Bronchial epithelial cell (primary cell): Measurements from ENCODE around the gene THBS4. TPM values are rescaled to one million over a fixed set of nuclear protein-coding genes. Genes with fewer than 3 reads are reported as not detected.
"Not testable (repeated sequence)": the region's sequence is repeated elsewhere in the genome, so short reads cannot be mapped to it uniquely, and the experiment has no call there.

Experiments
- DNase-seq: peaks from one replicate; pipeline ENCODE4 v3.0.0-alpha.2; 2010; ENCODE audit warnings: low read depth
- FAIRE-seq: peaks from 2 replicates; lab custom pipeline; 2011; peaks lifted over from hg19 to GRCh38; lab: Jason Lieb, UNC
- H3K27me3 ChIP-seq: 2 replicates; pipeline ENCODE4 v1.5.1; 2011; ENCODE audit warnings: low read length; ENCODE audit not compliant: control insufficient read depth, insufficient read depth
- H3K36me3 ChIP-seq: 2 replicates; pipeline ENCODE4 v1.5.1; 2011; ENCODE audit warnings: low read length; ENCODE audit not compliant: control insufficient read depth, insufficient read depth
- H3K4me3 ChIP-seq: 2 replicates; pipeline ENCODE4 v1.5.1; 2011; ENCODE audit warnings: mild to moderate bottlenecking, low read depth, low read length, control low read depth
- CTCF ChIP-seq: IDR thresholded peaks from 2 replicates; pipeline ENCODE4 v1.5.1; 2011; ENCODE audit warnings: mild to moderate bottlenecking, moderate library complexity, low read length, control low read depth, inconsistent platforms; ENCODE audit not compliant: insufficient read depth, severe bottlenecking
- total RNA-seq: library from RNA; depleted of rRNA; stranded (reverse); fragments of >200 nt; gene quantifications from 2 replicates; pipeline ENCODE4 v1.2.1, GENCODE V29; 2014

Gene THBS4
- total RNA-seq, 1 donor from 2014 or later: 0.26 TPM

GRCh38 chr5:80105698-80106439 lies 70.7 kb downstream of the THBS4 start:
- TF ChIP-seq CTCF: no peak
- peaks cover 2% of the 10 kb centered on the region for H3K27me3 ChIP-seq
- DNase-seq (no peak), FAIRE-seq (no peak)
- no peak overlapping the region for H3K4me3 ChIP-seq
- no peaks in the 10 kb centered on the region for H3K36me3 ChIP-seq

GRCh38 chr5:80106916-80107315 lies 71.8 kb downstream of the THBS4 start:
- FAIRE-seq (no peak), DNase-seq (no peak)
- H3K36me3 ChIP-seq: no peaks in the 10 kb centered on the region
- no peak overlapping the region for H3K4me3 ChIP-seq
- H3K27me3 ChIP-seq: peaks cover 2% of the 10 kb centered on the region
- TF ChIP-seq CTCF: no peak

GRCh38 chr5:80109646-80110478 lies 74.7 kb downstream of the THBS4 start:
- Histone ChIP-seq H3K27me3 (peaks cover 2% of the 10 kb centered on the region), H3K4me3 (no peak overlapping the region), H3K36me3 (no peaks in the 10 kb centered on the region)
- no peak for FAIRE-seq
- DNase-seq: no peak
- no peak for TF ChIP-seq CTCF

GRCh38 chr5:80111376-80111990 lies 76.3 kb downstream of the THBS4 start:
- not testable (repeated sequence) for H3K27me3 ChIP-seq, H3K4me3 ChIP-seq, FAIRE-seq

GRCh38 chr5:80114860-80115259 lies 79.7 kb downstream of the THBS4 start:
- no peak overlapping the region for H3K4me3 ChIP-seq
- no peak for DNase-seq

More at GRCh38 chr5:80111376-80111990, 76.3 kb downstream of the THBS4 start:
- DNase-seq, H3K36me3 ChIP-seq: not testable (repeated sequence)

More at GRCh38 chr5:80114860-80115259, 79.7 kb downstream of the THBS4 start:
- Histone ChIP-seq H3K36me3 (no peaks in the 10 kb centered on the region), H3K27me3 (peaks cover 2% of the 10 kb centered on the region)
- TF ChIP-seq CTCF: no peak
- FAIRE-seq: no peak
